HG03575 (cell line): ENCODE results near the gene PLAAT2.
"Not testable (repeated sequence)": the region's sequence is repeated elsewhere in the genome, so short reads cannot be mapped to it uniquely, and the experiment has no call there.

Experiments
- ATAC-seq: cut with Tn5 transposase; IDR thresholded peaks from one replicate; pipeline ENCODE4 v1.9.1; 2021; ENCODE audit not compliant: unreplicated experiment, insufficient number of reproducible peaks, low FRiP score; ENCODE audit errors: extremely low read depth

Gene PLAAT2

DNA sequence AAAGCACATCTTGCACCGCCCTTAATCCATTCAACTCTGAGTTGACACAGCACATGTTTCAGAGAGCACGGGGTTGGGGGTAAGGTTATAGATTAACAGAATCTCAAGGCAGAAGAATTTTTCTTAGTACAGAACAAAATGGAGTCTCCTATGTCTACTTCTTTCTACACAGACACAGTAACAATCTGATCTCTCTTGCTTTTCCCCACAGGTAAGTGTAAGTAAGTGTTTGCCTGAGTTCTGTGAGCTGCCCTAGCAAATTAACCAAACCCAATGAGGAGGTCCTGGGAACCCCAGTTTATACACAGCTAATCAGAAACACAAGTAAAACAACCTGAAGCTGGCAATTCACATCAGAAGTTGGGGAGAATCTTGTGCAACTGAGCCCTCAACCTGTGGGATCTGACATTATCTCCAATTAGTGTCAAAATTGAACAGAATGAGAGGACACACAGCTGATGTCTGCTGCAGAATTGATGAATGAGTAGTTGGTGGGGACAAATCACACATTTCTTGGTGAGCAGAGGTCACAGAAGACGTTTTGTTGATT is 34.4 kb downstream of the PLAAT2 start:
- not testable (repeated sequence) for ATAC-seq

- not testable (repeated sequence) for ATAC-seq
These were observed 35.0 kb downstream of the PLAAT2 start for GRCh38 chr11:63528156-63528555.

GRCh38 chr11:63527667-63528066 is 35.5 kb downstream of the PLAAT2 start:
- no peak for ATAC-seq

DNA sequence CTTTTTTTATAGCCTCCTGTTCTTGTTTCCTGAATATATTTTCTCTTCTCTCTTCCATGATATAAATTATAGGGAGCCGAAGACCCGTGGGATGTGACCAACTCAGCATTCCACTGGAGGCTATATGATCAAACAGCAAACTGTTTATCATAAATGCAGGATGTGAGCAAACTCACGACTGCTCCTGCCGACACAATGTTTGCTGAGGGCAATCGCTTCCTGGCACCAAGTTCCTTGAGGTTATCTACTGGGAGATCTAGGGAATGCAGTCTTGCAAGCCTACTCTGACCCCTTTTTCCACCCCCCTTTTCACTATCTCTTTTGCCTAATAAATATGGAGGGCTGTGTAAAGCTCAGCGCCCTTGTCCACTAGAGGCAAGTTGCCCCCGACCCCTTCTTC is 40.0 kb downstream of the PLAAT2 start:
- no peak for ATAC-seq

DNA sequence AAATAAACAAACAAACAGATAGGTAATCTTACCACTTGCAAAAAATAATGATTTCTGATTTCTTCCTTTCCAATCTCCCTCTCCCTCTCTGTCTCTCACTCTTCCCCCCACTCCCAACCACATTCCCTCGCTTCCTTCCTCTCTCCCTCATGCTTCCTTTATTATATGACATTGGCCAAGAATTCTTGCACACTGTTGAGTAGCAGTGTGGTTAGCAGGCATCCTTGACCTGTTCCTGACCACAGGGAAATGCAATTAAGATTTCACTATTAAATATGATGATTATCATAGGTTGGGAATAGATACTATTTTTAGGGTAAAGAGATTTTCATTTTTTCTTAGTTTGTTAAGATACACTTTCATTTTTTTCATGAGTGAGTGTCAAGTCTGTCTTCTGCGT is 41.3 kb downstream of the PLAAT2 start:
- no peak for ATAC-seq

- no peak for ATAC-seq
These were observed 42.5 kb downstream of the PLAAT2 start for GRCh38 chr11:63520606-63521170.

GRCh38 chr11:63518548-63518947 is 44.6 kb downstream of the PLAAT2 start:
- ATAC-seq, result no peak

- ATAC-seq, result no peak
These were observed 46.0 kb downstream of the PLAAT2 start for GRCh38 chr11:63517156-63517555.

DNA sequence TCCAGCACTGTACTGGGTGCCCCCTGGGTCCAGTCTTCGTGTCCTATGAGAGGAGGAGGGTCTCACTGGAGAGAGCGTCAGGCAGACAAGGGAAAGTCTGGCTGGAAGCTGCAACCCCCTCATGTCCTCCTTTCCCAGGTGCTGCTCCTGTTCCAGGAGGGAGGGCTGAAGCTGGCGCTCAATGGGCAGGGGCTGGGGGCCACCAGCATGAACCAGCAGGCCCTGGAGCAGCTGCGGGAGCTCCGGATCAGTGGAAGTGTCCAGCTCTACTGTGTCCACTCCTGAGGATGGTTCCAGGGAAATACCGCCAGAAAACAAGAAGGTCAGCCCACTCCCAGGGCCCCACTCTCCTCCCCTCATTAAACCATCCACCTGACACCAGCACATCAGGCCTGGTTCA is 47.1 kb downstream of the PLAAT2 start:
- no peak for ATAC-seq

DNA sequence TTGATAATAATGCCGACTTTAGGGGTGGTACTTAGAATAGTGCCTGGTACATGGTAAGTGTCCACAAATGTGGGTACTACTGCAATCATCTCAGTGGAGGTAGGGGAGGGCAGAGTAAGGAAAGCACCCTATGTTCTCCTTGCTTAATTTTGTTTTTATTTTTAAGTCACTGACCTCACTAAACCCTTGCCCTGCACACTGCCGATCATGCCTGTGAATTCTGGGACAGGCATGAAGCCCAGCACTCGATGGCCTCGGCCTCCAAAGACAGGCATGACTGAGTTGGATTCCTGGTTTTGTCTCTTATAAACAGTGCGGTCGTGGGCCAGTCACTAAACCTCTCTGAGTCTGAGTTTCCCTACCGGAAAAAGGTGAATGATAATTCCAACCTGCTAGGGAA is 50.4 kb downstream of the PLAAT2 start:
- no peak for ATAC-seq

GRCh38 chr11:63511048-63511748 is 52.0 kb downstream of the PLAAT2 start:
- no peak for ATAC-seq

DNA sequence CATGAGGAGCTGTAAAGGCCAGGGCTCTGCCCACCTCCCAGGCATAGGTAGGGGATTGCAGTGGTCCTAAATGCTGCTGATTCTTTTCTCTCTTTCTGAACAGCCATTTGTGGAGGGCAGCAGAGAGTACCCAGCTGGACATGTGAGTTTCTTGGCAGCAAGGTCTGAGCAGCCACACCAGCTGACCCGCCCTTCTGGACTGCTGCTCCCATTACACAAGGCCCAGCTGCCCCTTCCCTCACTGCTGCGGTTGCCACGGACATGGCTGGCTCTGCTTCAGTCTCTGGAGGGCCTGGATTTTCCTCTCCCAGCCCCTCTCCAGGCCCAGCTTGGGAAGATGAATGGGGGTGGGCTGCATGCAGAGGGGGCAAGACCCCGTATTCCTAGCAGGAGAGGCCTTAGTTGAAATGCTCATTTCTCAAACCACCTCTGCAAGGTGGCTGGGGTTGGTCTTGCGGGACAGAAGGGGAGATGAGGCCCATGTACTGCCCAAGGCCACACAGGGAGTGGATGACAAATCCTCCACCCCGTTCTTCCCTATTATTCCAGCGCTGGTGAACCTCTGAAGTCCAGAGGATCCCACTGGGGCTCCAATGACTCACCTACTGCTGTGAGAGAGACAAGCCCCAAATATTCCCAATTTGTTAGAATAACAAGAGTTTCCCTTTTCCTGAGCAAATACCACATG is 52.7 kb downstream of the PLAAT2 start:
- no peak for ATAC-seq

- no peak for ATAC-seq
These were observed 54.4 kb downstream of the PLAAT2 start for GRCh38 chr11:63508745-63509144.

GRCh38 chr11:63508009-63508408 is 55.2 kb downstream of the PLAAT2 start:
- no peak for ATAC-seq

DNA sequence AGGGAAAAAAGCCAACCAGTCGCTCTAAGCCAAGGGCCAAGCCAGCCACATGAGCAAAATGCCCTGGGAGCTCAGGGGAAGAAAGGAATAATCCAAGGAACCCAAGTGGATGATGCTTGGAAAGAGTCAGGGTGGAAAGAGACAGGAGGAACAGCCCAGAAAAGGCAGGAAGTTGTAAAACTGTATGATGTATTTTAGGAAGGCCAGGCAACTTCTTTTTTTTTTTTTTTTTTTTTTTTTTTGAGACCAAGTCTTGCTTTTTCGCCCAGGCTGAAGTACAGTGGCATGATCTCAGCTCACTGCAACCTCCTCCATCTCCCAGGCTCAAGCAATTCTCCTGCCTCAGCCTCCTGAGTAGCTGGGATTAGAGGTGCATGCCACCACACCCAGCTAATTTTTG is 55.7 kb downstream of the PLAAT2 start:
- no peak for ATAC-seq

DNA sequence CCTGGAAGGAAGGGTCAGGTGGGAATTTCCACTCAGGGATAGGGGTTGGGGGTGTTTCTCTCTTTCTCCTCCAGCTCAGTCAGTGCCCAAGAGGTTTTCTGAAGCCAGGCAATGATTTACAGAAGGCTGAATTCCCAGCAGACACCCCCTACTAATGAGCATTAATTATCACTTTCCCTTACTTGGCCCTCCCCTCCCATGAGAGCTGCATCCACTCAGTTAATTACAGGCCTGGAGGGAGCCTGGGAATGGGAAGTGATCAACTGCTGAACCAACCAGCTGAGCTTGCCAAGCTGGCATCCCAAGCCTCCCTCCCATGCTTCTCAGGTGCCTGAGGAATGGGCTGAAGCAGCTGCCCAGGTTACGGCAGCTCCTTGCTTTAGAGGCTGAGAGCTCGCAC is 56.3 kb downstream of the PLAAT2 start:
- no peak for ATAC-seq

- ATAC-seq, result no peak
These were observed 57.2 kb downstream of the PLAAT2 start, which contains the start of gene LGALS12 for GRCh38 chr11:63505857-63506528. LGALS12 (plus strand) TSS chr11:63506084; CDS start chr11:63506459, 375 bp downstream.

DNA sequence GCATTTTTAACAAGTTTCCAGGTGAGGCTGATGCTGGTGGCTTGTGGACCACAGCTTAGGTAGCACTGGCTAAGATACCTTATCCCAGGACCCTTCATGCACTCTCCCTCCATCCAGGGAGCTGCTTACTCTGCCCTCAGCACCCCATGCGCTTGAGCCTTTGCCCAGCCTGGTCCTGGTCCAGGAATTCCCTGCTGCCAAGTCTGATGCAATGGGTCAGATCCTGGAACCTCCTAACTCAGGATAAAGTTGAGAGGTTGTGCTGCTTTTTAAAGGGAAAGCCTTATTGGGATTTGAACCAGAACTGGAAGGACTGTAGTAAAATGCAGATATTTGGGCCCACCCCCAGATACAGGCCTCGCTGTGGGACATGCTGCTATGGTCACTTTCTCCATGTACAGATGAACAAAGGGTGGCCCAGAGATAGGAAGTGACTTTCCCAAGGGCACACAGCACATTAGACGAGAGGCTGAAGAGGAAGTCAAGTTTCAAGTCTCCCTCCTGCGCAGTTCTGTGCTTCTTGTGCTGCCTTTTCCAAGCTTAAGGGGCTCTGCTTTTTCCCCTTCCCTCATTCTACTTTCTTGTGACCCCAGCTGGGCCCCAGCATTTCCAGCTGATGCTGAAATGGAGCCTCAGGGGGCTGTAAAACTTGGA is 58.1 kb downstream of the PLAAT2 start:
- ATAC-seq, result no peak

DNA sequence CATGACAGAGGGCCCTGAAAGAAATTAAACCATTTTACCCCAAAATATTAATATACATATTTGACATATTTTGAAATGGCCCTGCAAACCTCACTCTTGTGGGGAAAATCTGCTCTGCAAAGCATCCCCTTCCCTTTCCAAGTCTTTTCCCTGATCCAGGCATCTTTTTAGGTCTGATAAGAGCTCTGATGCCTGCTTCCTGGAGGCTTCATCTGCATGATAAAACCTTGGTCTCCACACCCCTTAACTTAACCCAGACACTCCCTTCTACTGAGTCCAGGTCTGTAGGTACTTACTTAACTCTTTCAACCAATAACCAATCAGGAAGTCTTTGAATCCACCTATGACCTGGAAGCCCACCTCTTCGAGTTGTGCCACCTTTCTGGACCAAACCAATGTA is 59.1 kb downstream of the PLAAT2 start:
- no peak for ATAC-seq
